ENCODE results near the gene PARVA. TPM values are rescaled to one million over a fixed set of nuclear protein-coding genes. Genes with fewer than 3 reads are reported as not detected.

Gene PARVA
- total and polyA plus RNA-seq, 8 donors: 70.2 to 108 (median 94.2) TPM

DNA sequence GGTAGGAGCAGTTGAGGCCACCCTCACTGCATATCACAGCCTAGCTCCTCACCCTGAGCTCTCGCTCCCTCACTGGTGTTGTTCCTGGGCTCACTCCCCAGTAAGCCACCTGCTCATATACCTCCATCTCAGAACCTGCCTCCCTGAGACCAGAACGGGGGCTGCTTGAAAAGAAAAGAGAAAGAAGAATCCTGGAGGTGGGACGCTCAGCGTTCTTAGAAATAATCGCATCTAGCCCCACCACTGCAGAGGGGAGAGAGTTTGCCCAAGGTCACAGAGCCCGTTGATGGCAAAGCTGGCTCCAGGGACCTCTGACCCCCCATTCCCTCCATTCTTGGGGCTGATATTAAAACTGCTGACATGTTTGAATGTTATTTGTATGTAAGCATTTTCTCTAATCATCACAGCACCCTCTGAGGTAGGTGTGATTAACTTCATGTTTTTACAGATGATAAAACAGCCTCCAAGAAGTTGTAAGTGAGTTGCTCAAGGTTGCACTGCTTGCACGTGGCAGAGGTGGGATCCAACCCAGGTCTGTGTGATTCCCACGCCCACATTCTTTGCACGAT, 164.3 kb downstream of the PARVA start:
- H3K27me3 ChIP-seq: no peaks in the 10 kb centered on the region
- H3K9me3 ChIP-seq: no peaks in the 10 kb centered on the region
- H3K36me3 ChIP-seq: no peaks in the 10 kb centered on the region
- intact Hi-C loops (cut with DNase I): no loop called here
- TF ChIP-seq, protein P1, sequence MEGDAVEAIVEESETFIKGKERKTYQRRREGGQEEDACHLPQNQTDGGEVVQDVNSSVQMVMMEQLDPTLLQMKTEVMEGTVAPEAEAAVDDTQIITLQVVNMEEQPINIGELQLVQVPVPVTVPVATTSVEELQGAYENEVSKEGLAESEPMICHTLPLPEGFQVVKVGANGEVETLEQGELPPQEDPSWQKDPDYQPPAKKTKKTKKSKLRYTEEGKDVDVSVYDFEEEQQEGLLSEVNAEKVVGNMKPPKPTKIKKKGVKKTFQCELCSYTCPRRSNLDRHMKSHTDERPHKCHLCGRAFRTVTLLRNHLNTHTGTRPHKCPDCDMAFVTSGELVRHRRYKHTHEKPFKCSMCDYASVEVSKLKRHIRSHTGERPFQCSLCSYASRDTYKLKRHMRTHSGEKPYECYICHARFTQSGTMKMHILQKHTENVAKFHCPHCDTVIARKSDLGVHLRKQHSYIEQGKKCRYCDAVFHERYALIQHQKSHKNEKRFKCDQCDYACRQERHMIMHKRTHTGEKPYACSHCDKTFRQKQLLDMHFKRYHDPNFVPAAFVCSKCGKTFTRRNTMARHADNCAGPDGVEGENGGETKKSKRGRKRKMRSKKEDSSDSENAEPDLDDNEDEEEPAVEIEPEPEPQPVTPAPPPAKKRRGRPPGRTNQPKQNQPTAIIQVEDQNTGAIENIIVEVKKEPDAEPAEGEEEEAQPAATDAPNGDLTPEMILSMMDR (IDR thresholded peaks at IDR 0.05): no peak
- no peak overlapping the region for H3K4me3 ChIP-seq
- peaks cover 2 to 4% of the 10 kb centered on the region in 2 donors for H3K4me1 ChIP-seq
- no peak for DNase-seq
- no peak overlapping the region for H3K27ac ChIP-seq
- no peak for ATAC-seq

DNA sequence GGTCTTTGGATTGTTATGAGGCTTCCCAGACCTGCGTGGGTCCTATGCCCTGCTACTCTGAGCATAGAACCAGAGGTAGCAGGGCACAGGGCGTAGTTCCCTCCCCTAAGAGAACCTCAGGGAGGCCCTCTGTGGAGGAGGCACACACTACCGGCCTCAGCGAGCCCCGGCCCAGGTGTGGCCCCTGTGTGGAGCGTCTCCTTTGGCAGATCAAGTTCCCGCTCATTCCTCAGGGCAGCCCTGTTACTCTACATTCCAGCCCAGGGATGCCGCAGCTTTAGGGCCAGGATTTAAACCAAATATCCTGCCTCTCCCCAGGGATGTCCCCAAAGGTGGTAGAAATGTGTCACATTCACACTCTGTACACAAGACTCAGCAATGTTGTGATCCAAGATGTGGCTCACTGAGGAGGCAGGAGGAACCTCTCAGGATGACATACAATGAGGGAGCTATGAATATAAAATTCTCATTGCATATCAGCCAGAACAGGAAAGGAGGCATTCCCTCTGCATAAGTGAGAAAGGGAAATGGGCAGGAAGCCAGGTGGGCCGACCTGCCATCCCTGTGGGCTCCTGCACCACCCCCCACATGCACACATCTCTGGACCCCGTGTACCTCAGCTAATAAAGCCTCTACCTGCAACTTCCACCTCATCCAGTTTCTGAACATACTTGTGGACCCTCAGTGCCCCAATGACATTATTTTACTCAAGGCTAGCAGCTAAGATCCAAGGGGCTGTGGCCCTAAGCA, 165.0 kb downstream of the PARVA start:
- Histone ChIP-seq H3K4me3 (no peak overlapping the region), H3K4me1 (peaks cover 2 to 4% of the 10 kb centered on the region in 2 donors), H3K9me3 (no peaks in the 10 kb centered on the region), H3K27me3 (no peaks in the 10 kb centered on the region), H3K27ac (no peak overlapping the region), H3K36me3 (no peaks in the 10 kb centered on the region)
- intact Hi-C loops (cut with DNase I): no loop called here
- TF ChIP-seq, protein P1 (IDR thresholded peaks at IDR 0.05): no peak
- DNase-seq (no peak), ATAC-seq (no peak)

DNA sequence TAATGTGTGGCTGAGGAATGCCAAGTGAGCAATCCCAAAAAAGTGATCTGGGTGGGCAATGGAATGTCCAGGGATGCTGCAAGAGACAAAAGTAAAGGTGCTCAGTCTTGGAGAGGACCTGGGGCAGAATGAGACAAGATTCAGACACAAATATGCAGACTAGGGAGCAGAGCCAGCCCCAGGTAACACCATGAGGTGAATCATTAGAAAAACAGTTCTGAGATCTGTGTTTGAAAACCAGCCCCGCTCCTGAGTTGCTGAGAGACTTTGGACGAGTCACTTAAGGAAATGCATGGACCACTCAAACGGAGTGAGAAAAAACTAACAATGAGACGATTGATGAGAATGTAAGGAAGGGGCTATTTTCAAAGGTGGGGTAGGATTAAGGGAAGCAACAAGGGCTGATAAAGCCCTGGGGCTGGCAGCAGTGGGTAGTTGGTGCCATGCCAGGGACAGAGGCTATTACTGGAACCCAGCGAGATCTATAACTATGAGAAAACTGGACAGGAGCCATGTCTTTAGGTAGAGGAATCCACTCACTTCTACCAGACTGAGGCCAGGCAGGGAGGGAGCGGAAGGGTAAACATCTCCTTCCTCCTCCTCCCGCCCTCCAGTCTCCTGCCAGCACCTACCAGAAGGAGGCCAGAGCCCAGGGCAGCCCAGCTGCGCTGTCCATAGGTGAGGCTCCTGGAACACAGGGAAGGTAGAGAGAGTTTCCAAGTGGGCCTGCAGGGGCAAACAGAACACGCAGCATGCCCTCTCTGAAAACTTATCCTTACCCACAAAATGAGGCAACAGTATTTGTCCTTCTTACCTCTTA, 166.4 kb downstream of the PARVA start:
- H3K27me3 ChIP-seq: no peaks in the 10 kb centered on the region
- H3K4me3 ChIP-seq: no peak overlapping the region
- intact Hi-C loops (cut with DNase I): no loop called here
- H3K36me3 ChIP-seq: no peaks in the 10 kb centered on the region
- H3K27ac ChIP-seq: no peak overlapping the region
- ATAC-seq (peak; percentile 81), DNase-seq (peak in 1 of 4 donors; percentile 16)
- H3K4me1 ChIP-seq: peaks cover under 1 to 4% of the 10 kb centered on the region in 2 donors
- no peaks in the 10 kb centered on the region for H3K9me3 ChIP-seq
- TF ChIP-seq, protein P1 (IDR thresholded peaks at IDR 0.05): no peak

DNA sequence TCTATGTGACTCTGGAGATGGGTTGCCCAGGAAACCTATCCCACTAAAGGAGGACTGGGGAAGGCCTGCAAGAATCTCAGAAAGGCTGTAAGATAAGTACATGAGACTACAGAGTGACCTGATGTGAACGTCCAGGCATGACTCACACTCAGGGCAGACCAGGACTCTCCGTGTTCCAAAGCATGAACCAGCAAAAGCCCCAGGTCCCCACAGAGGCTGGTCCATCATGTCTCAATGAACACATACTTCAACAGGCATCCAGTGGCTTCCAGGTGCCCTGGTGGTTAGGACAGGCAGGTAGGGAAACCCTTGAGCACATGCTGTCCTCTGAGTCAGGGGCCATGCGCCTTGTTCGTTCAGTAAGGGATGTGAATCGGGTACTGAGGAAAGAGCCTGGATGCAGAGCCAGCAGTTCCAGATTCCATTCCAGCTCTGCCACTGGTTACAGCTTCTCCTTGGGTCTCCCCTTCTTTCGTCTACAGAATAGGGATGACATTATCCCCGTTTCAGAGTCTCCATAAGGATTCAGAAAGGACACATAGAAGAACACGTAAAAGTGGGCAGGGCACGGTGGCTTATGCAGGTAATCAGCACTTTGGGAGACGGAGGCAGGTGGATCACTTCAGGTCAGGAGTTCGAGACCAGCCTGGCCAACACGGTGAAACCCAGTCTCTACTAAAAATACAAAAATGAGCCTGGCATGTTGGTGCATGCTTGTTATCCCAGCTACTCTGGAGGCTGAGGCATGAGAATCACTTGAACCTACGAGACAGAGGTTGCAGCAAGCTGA, 167.8 kb downstream of the PARVA start:
- TF ChIP-seq, protein P1 (IDR thresholded peaks at IDR 0.05): no peak
- Histone ChIP-seq H3K36me3 (no peaks in the 10 kb centered on the region), H3K9me3 (no peaks in the 10 kb centered on the region), H3K4me1 (peaks cover 0 to 4% of the 10 kb centered on the region in 2 donors), H3K27ac (no peak overlapping the region), H3K27me3 (no peaks in the 10 kb centered on the region), H3K4me3 (no peak overlapping the region)
- DNase-seq (no peak), ATAC-seq (no peak)
- intact Hi-C loops (cut with DNase I): no loop called here
